NCI-H510A (cell line): ENCODE data around the gene GMNN.

Experiments used
- DNase-seq: peaks from one replicate; lab custom pipeline; 2025; lab: John Stamatoyannopoulos, UW

Gene GMNN

GRCh38 chr6:24807584-24807983 lies 32.8 kb downstream of the GMNN start:
- DNase-seq = no peak

GRCh38 chr6:24809728-24810127 lies 35.0 kb downstream of the GMNN start:
- no peak for DNase-seq

GRCh38 chr6:24818346-24818745 lies 43.6 kb downstream of the GMNN start:
- no peak for DNase-seq

- no peak for DNase-seq
Measured at GRCh38 chr6:24821860-24822444, 47.2 kb downstream of the GMNN start.

- no peak for DNase-seq
Measured at GRCh38 chr6:24822696-24823095, 48.0 kb downstream of the GMNN start.

- DNase-seq = no peak
Measured at GRCh38 chr6:24823185-24823584, 48.4 kb downstream of the GMNN start.

- no peak for DNase-seq
Measured at GRCh38 chr6:24824142-24824938, 49.6 kb downstream of the GMNN start.

- DNase-seq = no peak
Measured at GRCh38 chr6:24825130-24825630, 50.4 kb downstream of the GMNN start.

GRCh38 chr6:24827162-24827561 lies 52.4 kb downstream of the GMNN start:
- DNase-seq = no peak

- DNase-seq = no peak
Measured at GRCh38 chr6:24827970-24828369, 53.2 kb downstream of the GMNN start.

- DNase-seq = no peak
Measured at GRCh38 chr6:24829657-24830056, 54.9 kb downstream of the GMNN start.

GRCh38 chr6:24831771-24832716 lies 57.3 kb downstream of the GMNN start:
- DNase-seq = no peak

GRCh38 chr6:24832794-24833193 lies 58.1 kb downstream of the GMNN start:
- DNase-seq = no peak

- no peak for DNase-seq
Measured at GRCh38 chr6:24833711-24834386, 59.1 kb downstream of the GMNN start.
